ENCODE data around the gene BCAS4. TPM values are rescaled to one million over a fixed set of nuclear protein-coding genes. Genes with fewer than 3 reads are reported as not detected.

BCAS4 gene
- total RNA-seq, 1 donor from 2014 or later = 46.7 TPM

GRCh38 chr20:50874758-50875665 is 80.2 kb downstream of the BCAS4 start:
- ATAC-seq (ENCODE audit: low read depth) (no peak), DNase-seq (no peak)
- intact Hi-C loops (cut with micrococcal nuclease) = loop anchor here (5.0 kb wide), 1 partner anchor 83 kb away; no protein-coding TSS in a partner anchor
- Mint-ChIP-seq H3K4me1 (peaks cover 19% of the 10 kb centered on the region), H3K27ac (no peak overlapping the region), H3K4me3 (no peak overlapping the region), H3K36me3 (ENCODE audit: low read depth) (peaks cover 60% of the 10 kb centered on the region), H3K9me3 (no peaks in the 10 kb centered on the region), H3K27me3 (no peaks in the 10 kb centered on the region)
- TF ChIP-seq CTCF (IDR thresholded peaks at IDR 0.05) = no peak
- POLR2A ChIA-PET = no interaction called here
- CTCF ChIA-PET = no interaction called here

- POLR2A ChIA-PET = interaction anchor here (1.1 kb wide), 1 partner anchor 13 kb away, joined by 10 read pairs; no protein-coding TSS in a partner anchor
- ATAC-seq (ENCODE audit: low read depth) = no peak
- Mint-ChIP-seq H3K36me3 (ENCODE audit: low read depth) (peaks cover 70% of the 10 kb centered on the region), H3K4me1 (peaks cover 17% of the 10 kb centered on the region), H3K27ac (no peak overlapping the region), H3K4me3 (no peak overlapping the region), H3K9me3 (no peaks in the 10 kb centered on the region), H3K27me3 (no peaks in the 10 kb centered on the region)
- intact Hi-C loops (cut with micrococcal nuclease) = no loop called here
- no peak for DNase-seq
- no peak for TF ChIP-seq CTCF (IDR thresholded peaks at IDR 0.05)
- CTCF ChIA-PET = no interaction called here
Measured at GRCh38 chr20:50876063-50876685, 81.3 kb downstream of the BCAS4 start.

- Mint-ChIP-seq H3K4me1 (peaks cover 10% of the 10 kb centered on the region), H3K27ac (no peak overlapping the region), H3K9me3 (no peaks in the 10 kb centered on the region), H3K27me3 (no peaks in the 10 kb centered on the region), H3K36me3 (ENCODE audit: low read depth) (peaks cover 71% of the 10 kb centered on the region), H3K4me3 (no peak overlapping the region)
- intact Hi-C loops (cut with micrococcal nuclease) = no loop called here
- DNase-seq (no peak), ATAC-seq (ENCODE audit: low read depth) (no peak)
- ChIA-PET POLR2A (interaction anchor here (1.1 kb wide), 1 partner anchor 14 kb away, joined by 10 read pairs; no protein-coding TSS in a partner anchor), CTCF (no interaction called here)
- TF ChIP-seq CTCF (IDR thresholded peaks at IDR 0.05) = no peak
Measured at GRCh38 chr20:50876816-50877215, 82.0 kb downstream of the BCAS4 start.

- intact Hi-C loops (cut with micrococcal nuclease) = no loop called here
- Mint-ChIP-seq H3K27ac (no peak overlapping the region), H3K4me3 (no peak overlapping the region), H3K27me3 (no peaks in the 10 kb centered on the region), H3K9me3 (no peaks in the 10 kb centered on the region), H3K36me3 (ENCODE audit: low read depth) (peaks cover 75% of the 10 kb centered on the region), H3K4me1 (peaks cover 8% of the 10 kb centered on the region)
- ATAC-seq (ENCODE audit: low read depth) = no peak
- ChIA-PET CTCF (no interaction called here), POLR2A (interaction anchor here (1.1 kb wide), 1 partner anchor 14 kb away, joined by 10 read pairs; no protein-coding TSS in a partner anchor)
- no peak for TF ChIP-seq CTCF (IDR thresholded peaks at IDR 0.05)
- no peak for DNase-seq
Measured at GRCh38 chr20:50877232-50877743, 82.4 kb downstream of the BCAS4 start.
